DMS53 treated with DMSO at 0.1 percent for 48 hours (cell line): ENCODE results near the gene TMEM248.
"Not testable (repeated sequence)": the region's sequence is repeated elsewhere in the genome, so short reads cannot be mapped to it uniquely, and the experiment has no call there.

Source experiments
- DNase-seq: peaks from one replicate; lab custom pipeline; 2025; ENCODE audit not compliant: unreplicated experiment; lab: John Stamatoyannopoulos, UW

TMEM248 gene

DNA sequence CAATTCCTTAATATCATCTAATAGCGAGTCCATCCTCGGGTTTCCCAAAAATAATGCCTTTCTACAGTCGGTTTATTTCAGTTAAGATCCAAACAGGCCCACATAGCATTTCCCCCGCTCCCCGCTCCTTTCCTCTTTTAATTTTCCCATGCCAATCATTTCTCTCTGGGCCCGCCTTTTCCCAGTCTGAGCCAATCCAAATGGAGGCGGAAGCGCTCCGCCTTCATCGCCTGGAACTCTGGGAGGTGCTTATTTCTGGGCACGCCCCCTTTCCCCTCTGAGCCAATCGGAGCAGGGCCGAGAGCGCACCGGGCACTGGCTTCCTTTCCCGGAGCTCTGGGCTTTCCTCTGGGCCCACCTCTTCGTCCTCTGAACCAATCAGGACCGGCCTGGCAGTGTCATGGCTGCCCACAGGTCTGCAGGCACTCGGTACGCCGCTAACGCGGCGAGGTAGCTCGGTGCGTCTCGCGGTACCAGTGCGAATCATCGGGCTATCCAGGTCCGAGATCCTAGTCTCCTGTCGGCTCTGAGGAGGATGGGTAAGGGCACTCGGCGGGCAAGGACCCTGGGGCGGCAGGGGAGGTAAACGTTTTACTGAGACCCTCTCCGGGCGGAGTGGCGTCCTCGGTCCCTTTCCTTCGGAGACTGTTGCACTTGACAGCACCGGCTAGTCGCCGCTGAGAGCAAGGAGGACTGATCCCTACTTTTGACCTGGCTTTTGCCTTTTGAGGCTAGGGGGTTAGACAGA is 75.6 kb downstream of the TMEM248 start, which contains the start of gene TYW1:
TYW1 (plus strand) TSS at position 390 of the 748 bp plus-strand sequence; CDS start at position 536, 146 bp downstream.
- peak; percentile 98 for DNase-seq

DNA sequence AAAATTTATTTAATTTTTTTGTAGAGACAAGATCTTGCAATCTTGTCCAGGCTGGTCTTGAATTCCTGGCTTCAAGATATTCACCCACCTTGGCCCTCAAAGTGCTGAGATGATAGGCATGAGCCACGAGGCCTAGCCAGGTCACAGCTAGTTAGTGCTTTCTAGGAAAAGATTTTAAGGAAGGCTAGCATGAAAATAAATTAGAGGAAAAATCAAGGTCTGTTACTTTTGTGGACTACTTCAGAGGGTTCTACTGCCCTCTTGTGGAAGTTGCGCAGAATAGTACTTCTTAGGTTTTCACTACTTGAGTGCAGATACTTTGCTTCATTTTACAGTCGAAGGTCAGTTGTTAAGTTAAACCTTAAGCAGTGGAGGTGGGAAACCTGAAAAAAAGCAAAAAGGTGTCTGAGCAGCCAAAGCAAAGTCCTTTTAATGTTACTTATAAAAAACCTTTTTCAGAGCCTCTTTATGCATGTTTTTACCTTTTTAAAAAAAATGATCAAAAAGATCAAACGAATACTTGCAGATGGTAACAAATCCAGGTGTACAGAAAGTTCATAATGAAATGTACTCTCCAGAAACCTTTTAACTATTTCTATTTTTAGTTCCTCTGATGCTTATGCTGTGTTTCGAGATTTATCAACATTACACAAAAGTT is 79.7 kb downstream of the TMEM248 start:
- peak; percentile 27 for DNase-seq

DNA sequence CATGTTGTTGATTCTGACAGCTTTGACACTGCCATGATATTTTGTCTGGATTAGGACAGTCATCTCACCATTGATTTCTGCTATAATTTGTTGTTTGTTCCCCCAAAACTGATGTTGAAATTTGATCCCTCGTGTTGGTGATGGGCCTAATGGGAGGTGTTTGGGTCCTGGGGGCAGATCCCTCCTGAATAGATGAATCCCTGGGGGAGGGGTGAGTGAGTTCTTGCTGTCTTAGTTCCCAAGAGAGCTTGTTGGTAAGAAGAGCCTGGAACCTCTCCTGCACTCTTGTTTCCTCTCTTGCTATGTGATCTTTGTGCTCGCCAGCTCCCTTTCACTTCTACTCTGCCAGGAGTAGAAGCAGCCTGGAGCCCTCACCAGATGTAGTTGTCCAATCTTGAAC is 83.1 kb downstream of the TMEM248 start:
- DNase-seq, result not testable (repeated sequence)

DNA sequence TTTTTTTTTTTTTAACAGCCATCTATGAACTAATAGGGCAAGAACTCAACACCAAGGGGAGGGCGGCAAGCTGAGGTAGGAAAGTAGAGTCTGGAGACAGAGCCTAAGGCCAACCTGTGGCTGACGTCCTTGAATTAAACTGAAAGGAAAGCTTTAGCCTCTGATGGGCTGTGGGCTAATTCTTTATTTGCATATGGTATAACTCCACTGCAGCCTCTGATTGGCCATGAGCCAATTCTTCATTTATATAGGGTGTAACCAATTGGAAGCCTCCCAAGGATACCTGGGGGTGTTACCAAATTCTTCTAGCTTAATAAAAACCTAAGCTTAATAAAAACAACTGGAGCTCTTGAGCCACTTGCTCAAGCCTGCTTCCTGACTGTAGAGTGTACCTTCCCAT is 85.9 kb downstream of the TMEM248 start:
- DNase-seq, result no peak
